Gastrocnemius medialis (tissue), 4 donors: ENCODE data around the gene TSR3. TPM values are rescaled to one million over a fixed set of nuclear protein-coding genes. Genes with fewer than 3 reads are reported as not detected.

Source experiments
- ATAC-seq, 2 donors: fragments of 150-250 bp; one replicate each; pipeline ENCODE4 v1.9.1; 2016
- DNase-seq, 2 donors: peaks; one replicate each; pipeline ENCODE4 v3.0.0-alpha.2; 2019
- H3K27ac ChIP-seq, 4 donors: fragments of 200-600 bp; sonication (generic); 1 replicate in 1 of 4; 2 replicates in 3 of 4; pipeline ENCODE4 v1.5.1; 2016 to 2018; ENCODE audit warnings: mild to moderate bottlenecking in 2 of 4, moderate library complexity in 1 of 4
- H3K27me3 ChIP-seq, 3 donors: fragments of 200-600 bp; sonication (generic) in 2 of 3; 1 replicate in 1 of 3; 2 replicates in 2 of 3; pipeline versions ENCODE4 v1.5.1 to v1.6.0; 2016 to 2019; ENCODE audit warnings: mild to moderate bottlenecking in 1 of 3, moderate library complexity in 1 of 3
- H3K36me3 ChIP-seq, 2 donors: fragments of 200-600 bp; sonication (generic) in 1 of 2; one replicate each; pipeline ENCODE4 v1.5.1; 2017 to 2018
- H3K4me1 ChIP-seq, 2 donors: fragments of 200-600 bp; sonication (generic) in 1 of 2; one replicate each; pipeline ENCODE4 v1.5.1; 2016 to 2017; ENCODE audit warnings: mild to moderate bottlenecking in 2 of 2
- H3K4me3 ChIP-seq, 4 donors: fragments of 200-600 bp; sonication (generic) in 3 of 4; 1 replicate in 1 of 4; 2 replicates in 3 of 4; pipeline ENCODE4 v1.5.1; 2016 to 2019; ENCODE audit warnings: mild to moderate bottlenecking in 2 of 4
- H3K9me3 ChIP-seq, 3 donors: fragments of 200-600 bp; sonication (generic) in 2 of 3; 1 replicate in 1 of 3; 2 replicates in 2 of 3; pipeline ENCODE4 v1.5.1; 2016 to 2019
- CTCF ChIP-seq, 5 experiments: fragments of 450-650 bp in 3 of 5; fragments of 200-600 bp in 2 of 5; sonication (generic) in 2 of 5; IDR thresholded peaks in 4 of 5; conservative IDR thresholded peaks in 1 of 5; 1 replicate in 4 of 5; 2 replicates in 1 of 5; pipeline ENCODE4 v1.5.1; 2016 to 2019; ENCODE audit warnings: antibody characterized with exemption in 5 of 5, mild to moderate bottlenecking in 3 of 5, moderate library complexity in 3 of 5
- POLR2A ChIP-seq, 2 donors: fragments of 450-650 bp; IDR thresholded peaks; one replicate each; pipeline ENCODE4 v1.6.1; 2017; ENCODE audit warnings: antibody characterized with exemption in 2 of 2, mild to moderate bottlenecking in 2 of 2, moderate library complexity in 2 of 2
- in situ Hi-C, 4 donors: fragments of 200-750 bp; cut with MboI; loops; one replicate each; pipeline versions ENCODE4 v1.15.0 to v1.8.0; 2017; ENCODE audit warnings: low sequenced_read_pairs in 4 of 4
- intact Hi-C: fragments of 100-400 bp; cut with DNase I; formaldehyde crosslinking; loops from one replicate; pipeline ENCODE4 v1.15.1; 2023; ENCODE audit warnings: low total_unique reads
- total RNA-seq, 4 donors: library from RNA; depleted of rRNA; stranded (reverse); fragments of >200 nt; gene quantifications; one replicate each; pipeline versions ENCODE4 v1.1.0 to v1.2.3, GENCODE V29; 2016

TSR3 gene
- total RNA-seq, 4 donors from 2014 or later = 63.3 to 103 (median 72.4) TPM

GRCh38 chr16:1324286-1324826, 27.3 kb downstream of the TSR3 start:
- no peak overlapping the region for H3K4me3 ChIP-seq
- no peaks in the 10 kb centered on the region for H3K4me1 ChIP-seq
- no peak overlapping the region for H3K27ac ChIP-seq
- no peaks in the 10 kb centered on the region for H3K9me3 ChIP-seq
- DNase-seq = no peak
- ATAC-seq = no peak
- intact Hi-C loops (no loop called here), in situ Hi-C loops (no loop called here)
- peaks cover 0 to 48% of the 10 kb centered on the region in 2 donors for H3K36me3 ChIP-seq
- no peaks in the 10 kb centered on the region for H3K27me3 ChIP-seq
- TF ChIP-seq CTCF (IDR thresholded peaks at IDR 0.05 in 4 of 5, conservative IDR thresholded peaks at IDR 0.05 in 1 of 5) (no peak), POLR2A (IDR thresholded peaks at IDR 0.05) (no peak)

- intact Hi-C loops (no loop called here), in situ Hi-C loops (no loop called here)
- no peak for DNase-seq
- no peaks in the 10 kb centered on the region for H3K27me3 ChIP-seq
- H3K4me3 ChIP-seq = no peak overlapping the region
- peaks cover 0 to 56% of the 10 kb centered on the region in 2 donors for H3K36me3 ChIP-seq
- TF ChIP-seq CTCF (IDR thresholded peaks at IDR 0.05 in 4 of 5, conservative IDR thresholded peaks at IDR 0.05 in 1 of 5) (no peak), POLR2A (IDR thresholded peaks at IDR 0.05) (no peak)
- H3K4me1 ChIP-seq = no peaks in the 10 kb centered on the region
- H3K9me3 ChIP-seq = no peaks in the 10 kb centered on the region
- no peak for ATAC-seq
- no peak overlapping the region for H3K27ac ChIP-seq
These were observed 28.1 kb downstream of the TSR3 start for GRCh38 chr16:1323296-1324239.

- Histone ChIP-seq H3K27ac (no peak overlapping the region), H3K9me3 (no peaks in the 10 kb centered on the region), H3K27me3 (no peaks in the 10 kb centered on the region), H3K36me3 (peaks cover 0 to 67% of the 10 kb centered on the region in 2 donors), H3K4me1 (no peaks in the 10 kb centered on the region), H3K4me3 (no peak overlapping the region)
- in situ Hi-C loops = no loop called here
- no peak for DNase-seq
- no peak for ATAC-seq
- no peak for TF ChIP-seq CTCF (IDR thresholded peaks at IDR 0.05 in 4 of 5, conservative IDR thresholded peaks at IDR 0.05 in 1 of 5)
- no peak for TF ChIP-seq POLR2A (IDR thresholded peaks at IDR 0.05)
- intact Hi-C loops = no loop called here
These were observed 29.3 kb downstream of the TSR3 start for GRCh38 chr16:1322407-1322806.

GRCh38 chr16:1320658-1321240, 30.9 kb downstream of the TSR3 start:
- H3K27ac ChIP-seq = no peak overlapping the region
- H3K9me3 ChIP-seq = no peaks in the 10 kb centered on the region
- intact Hi-C loops (no loop called here), in situ Hi-C loops (no loop called here)
- H3K36me3 ChIP-seq = peaks cover 0 to 82% of the 10 kb centered on the region in 2 donors
- no peak for TF ChIP-seq POLR2A (IDR thresholded peaks at IDR 0.05)
- no peak for TF ChIP-seq CTCF (IDR thresholded peaks at IDR 0.05 in 4 of 5, conservative IDR thresholded peaks at IDR 0.05 in 1 of 5)
- DNase-seq = no peak
- ATAC-seq = no peak
- H3K4me1 ChIP-seq = no peaks in the 10 kb centered on the region
- H3K4me3 ChIP-seq = no peak overlapping the region
- H3K27me3 ChIP-seq = no peaks in the 10 kb centered on the region
